ENCODE results near the gene CDC73. TPM values are rescaled to one million over a fixed set of nuclear protein-coding genes. Genes with fewer than 3 reads are reported as not detected.

Gene CDC73
- total and polyA plus RNA-seq, 9 of the 15 experiments (the other 6 are each of a cell fraction or from before 2014, with no cell fraction given): 19.0 to 61.7 (median 30.1) TPM

DNA sequence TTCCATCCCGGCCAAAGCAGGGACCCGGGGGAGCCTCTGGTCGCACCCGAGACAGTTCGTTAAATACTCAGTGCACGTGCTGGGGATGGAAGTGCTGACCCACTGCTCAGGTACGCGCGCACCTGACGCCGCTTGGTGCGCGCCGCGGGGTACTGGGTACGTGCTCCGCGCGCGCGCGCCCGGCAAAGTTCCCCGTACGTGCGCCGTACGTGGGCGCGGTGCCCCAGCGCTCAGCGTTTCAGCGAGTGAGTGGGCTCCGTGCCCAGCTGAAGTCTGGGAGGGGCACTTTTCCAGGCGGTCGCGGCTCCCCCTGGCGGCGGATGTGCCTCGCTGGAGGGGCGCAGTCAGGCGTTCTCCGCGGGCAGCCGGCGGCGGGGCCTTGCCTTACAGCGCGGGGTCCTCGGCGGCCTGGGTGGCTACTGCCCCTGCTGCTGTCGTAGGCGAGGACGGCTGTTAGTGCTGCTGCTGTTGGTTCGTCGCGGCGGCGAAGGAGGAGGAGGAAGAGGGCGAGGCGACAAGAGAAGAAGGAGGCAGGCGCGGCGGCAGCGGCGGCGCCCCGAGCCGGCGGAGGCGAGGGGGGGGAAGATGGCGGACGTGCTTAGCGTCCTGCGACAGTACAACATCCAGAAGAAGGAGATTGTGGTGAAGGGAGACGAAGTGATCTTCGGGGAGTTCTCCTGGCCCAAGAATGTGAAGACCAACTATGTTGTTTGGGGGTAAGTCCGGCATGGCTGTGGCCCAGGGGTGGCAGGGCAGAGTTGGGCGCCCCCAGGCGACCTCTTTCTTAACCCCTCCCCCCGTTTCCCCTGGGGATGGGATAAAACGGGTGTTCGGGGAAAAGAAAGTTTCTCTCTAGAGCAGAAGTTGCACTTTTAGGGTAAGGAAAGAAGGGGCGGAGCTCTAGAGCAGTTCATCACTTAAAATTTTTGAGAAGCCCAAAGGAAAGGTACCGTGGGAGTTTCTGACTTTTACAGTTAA, at the start of gene CDC73 (continued):
- TF ChIP-seq, protein P1, sequence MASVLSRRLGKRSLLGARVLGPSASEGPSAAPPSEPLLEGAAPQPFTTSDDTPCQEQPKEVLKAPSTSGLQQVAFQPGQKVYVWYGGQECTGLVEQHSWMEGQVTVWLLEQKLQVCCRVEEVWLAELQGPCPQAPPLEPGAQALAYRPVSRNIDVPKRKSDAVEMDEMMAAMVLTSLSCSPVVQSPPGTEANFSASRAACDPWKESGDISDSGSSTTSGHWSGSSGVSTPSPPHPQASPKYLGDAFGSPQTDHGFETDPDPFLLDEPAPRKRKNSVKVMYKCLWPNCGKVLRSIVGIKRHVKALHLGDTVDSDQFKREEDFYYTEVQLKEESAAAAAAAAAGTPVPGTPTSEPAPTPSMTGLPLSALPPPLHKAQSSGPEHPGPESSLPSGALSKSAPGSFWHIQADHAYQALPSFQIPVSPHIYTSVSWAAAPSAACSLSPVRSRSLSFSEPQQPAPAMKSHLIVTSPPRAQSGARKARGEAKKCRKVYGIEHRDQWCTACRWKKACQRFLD (CRISPR knock-in tag; IDR thresholded peaks at IDR 0.05): peak; percentile 95
- TF ChIP-seq, protein P2, sequence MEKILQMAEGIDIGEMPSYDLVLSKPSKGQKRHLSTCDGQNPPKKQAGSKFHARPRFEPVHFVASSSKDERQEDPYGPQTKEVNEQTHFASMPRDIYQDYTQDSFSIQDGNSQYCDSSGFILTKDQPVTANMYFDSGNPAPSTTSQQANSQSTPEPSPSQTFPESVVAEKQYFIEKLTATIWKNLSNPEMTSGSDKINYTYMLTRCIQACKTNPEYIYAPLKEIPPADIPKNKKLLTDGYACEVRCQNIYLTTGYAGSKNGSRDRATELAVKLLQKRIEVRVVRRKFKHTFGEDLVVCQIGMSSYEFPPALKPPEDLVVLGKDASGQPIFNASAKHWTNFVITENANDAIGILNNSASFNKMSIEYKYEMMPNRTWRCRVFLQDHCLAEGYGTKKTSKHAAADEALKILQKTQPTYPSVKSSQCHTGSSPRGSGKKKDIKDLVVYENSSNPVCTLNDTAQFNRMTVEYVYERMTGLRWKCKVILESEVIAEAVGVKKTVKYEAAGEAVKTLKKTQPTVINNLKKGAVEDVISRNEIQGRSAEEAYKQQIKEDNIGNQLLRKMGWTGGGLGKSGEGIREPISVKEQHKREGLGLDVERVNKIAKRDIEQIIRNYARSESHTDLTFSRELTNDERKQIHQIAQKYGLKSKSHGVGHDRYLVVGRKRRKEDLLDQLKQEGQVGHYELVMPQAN (IDR thresholded peaks at IDR 0.05; ENCODE audit: borderline replicate concordance): peak; percentile 83
- peak; percentile 98 for TF ChIP-seq SP1 (CRISPR knock-in tag; IDR thresholded peaks at IDR 0.05)
- TF ChIP-seq ZFP1 (CRISPR knock-in tag; IDR thresholded peaks at IDR 0.05): no peak
- no peak for TF ChIP-seq CHCHD3 (CRISPR knock-in tag; IDR thresholded peaks at IDR 0.05)
- TF ChIP-seq KAT8 (IDR thresholded peaks at IDR 0.05; ENCODE audit: low read depth): no peak
- TF ChIP-seq, protein P3, sequence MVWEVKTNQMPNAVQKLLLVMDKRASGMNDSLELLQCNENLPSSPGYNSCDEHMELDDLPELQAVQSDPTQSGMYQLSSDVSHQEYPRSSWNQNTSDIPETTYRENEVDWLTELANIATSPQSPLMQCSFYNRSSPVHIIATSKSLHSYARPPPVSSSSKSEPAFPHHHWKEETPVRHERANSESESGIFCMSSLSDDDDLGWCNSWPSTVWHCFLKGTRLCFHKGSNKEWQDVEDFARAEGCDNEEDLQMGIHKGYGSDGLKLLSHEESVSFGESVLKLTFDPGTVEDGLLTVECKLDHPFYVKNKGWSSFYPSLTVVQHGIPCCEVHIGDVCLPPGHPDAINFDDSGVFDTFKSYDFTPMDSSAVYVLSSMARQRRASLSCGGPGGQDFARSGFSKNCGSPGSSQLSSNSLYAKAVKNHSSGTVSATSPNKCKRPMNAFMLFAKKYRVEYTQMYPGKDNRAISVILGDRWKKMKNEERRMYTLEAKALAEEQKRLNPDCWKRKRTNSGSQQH (CRISPR knock-in tag; IDR thresholded peaks at IDR 0.05): peak; percentile 50; the same call in 1 of the 2 replicates
- no peak for TF ChIP-seq HNRNPH1 (optimal IDR thresholded peaks at IDR 0.05; ENCODE audit: low read depth, low read length)
- TF ChIP-seq SREBF1 (IDR thresholded peaks at IDR 0.05; ENCODE audit: borderline replicate concordance, low read depth, low read length): no peak
- TF ChIP-seq SNIP1 (IDR thresholded peaks at IDR 0.05; ENCODE audit: low read depth): no peak
- peak in 1 of 2 experiments; percentile 7; a peak in 2 of 4 replicates for TF ChIP-seq RCOR1 (IDR thresholded peaks at IDR 0.05; ENCODE audit: borderline replicate concordance in 1 of 2, low read depth in 2 of 2, low read length in 2 of 2)
- TF ChIP-seq, protein P4, sequence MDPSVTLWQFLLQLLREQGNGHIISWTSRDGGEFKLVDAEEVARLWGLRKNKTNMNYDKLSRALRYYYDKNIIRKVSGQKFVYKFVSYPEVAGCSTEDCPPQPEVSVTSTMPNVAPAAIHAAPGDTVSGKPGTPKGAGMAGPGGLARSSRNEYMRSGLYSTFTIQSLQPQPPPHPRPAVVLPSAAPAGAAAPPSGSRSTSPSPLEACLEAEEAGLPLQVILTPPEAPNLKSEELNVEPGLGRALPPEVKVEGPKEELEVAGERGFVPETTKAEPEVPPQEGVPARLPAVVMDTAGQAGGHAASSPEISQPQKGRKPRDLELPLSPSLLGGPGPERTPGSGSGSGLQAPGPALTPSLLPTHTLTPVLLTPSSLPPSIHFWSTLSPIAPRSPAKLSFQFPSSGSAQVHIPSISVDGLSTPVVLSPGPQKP (CRISPR knock-in tag; IDR thresholded peaks at IDR 0.05): no peak
- no peak for TF ChIP-seq TFAM (CRISPR knock-in tag; conservative IDR thresholded peaks at IDR 0.05)
- TF ChIP-seq THRAP3 (IDR thresholded peaks at IDR 0.05; ENCODE audit: borderline replicate concordance): no peak; the same call in 1 of the 2 replicates
- peak; percentile 63; the same call in 1 of the 2 replicates for TF ChIP-seq ARID1B (IDR thresholded peaks at IDR 0.05)
- peak; percentile 99 for TF ChIP-seq POLR2G (IDR thresholded peaks at IDR 0.05; ENCODE audit: low read depth, low read length)
- peak; percentile 59; the same call in 1 of the 2 replicates for TF ChIP-seq KLF16 (IDR thresholded peaks at IDR 0.05)
- TF ChIP-seq TOE1 (IDR thresholded peaks at IDR 0.05; ENCODE audit: borderline replicate concordance): peak; percentile 66; the same call in 1 of the 2 replicates
- TF ChIP-seq TOE1 (CRISPR knock-in tag; IDR thresholded peaks at IDR 0.05; ENCODE audit: borderline replicate concordance, low read depth): no peak
- peak; percentile 6 for TF ChIP-seq MEIS2 (IDR thresholded peaks at IDR 0.05; ENCODE audit: partially characterized antibody)
